ENCODE data around the gene PAH.

GRCh38 chr12:102862486-102862885 lies 54.6 kb downstream of the PAH start:
- TF ChIP-seq CTCF (IDR thresholded peaks at IDR 0.05) (no peak), POLR2A (IDR thresholded peaks at IDR 0.05) (no peak)

Data from thyroid gland (tissue), 4 donors.